HUES48 (cell line): ENCODE data around the gene IMPDH1.

Experiments
- H3K27ac ChIP-seq: one replicate; pipeline ENCODE4 v1.7.0; 2013; ENCODE audit warnings: low read depth, low read length, inconsistent platforms
- H3K27me3 ChIP-seq: 2 replicates; pipeline ENCODE4 v1.6.1; 2013; ENCODE audit warnings: mild to moderate bottlenecking, low read length; ENCODE audit not compliant: control insufficient read depth, insufficient read depth
- H3K36me3 ChIP-seq: 2 replicates; pipeline ENCODE4 v1.6.1; 2013; ENCODE audit warnings: low read length; ENCODE audit not compliant: control insufficient read depth, insufficient read depth
- H3K4me1 ChIP-seq: 2 replicates; pipeline ENCODE4 v1.6.1; 2013; ENCODE audit warnings: mild to moderate bottlenecking, low read length; ENCODE audit not compliant: control insufficient read depth, insufficient read depth
- H3K4me3 ChIP-seq: 2 replicates; pipeline ENCODE4 v1.5.1; 2013; ENCODE audit warnings: mild to moderate bottlenecking, low read depth, low read length
- H3K9ac ChIP-seq: 2 replicates; pipeline ENCODE4 v1.6.1; 2013; ENCODE audit warnings: mild to moderate bottlenecking, low read depth, low read length, moderate library complexity
- H3K9me3 ChIP-seq: 2 replicates; pipeline ENCODE4 v1.6.1; 2013; ENCODE audit warnings: low read length; ENCODE audit not compliant: control insufficient read depth, insufficient read depth

IMPDH1 gene

GRCh38 chr7:128393526-128394330, 16.1 kb downstream of the IMPDH1 start:
- Histone ChIP-seq H3K9ac (no peak overlapping the region), H3K4me1 (peaks cover 5% of the 10 kb centered on the region), H3K27ac (no peak overlapping the region), H3K9me3 (no peaks in the 10 kb centered on the region), H3K4me3 (no peak overlapping the region), H3K27me3 (no peaks in the 10 kb centered on the region), H3K36me3 (0 out of 2 replicates have a peak, but pooled peaks cover 10% of the 10 kb centered on the region)

- no peak overlapping the region for H3K4me3 ChIP-seq
- H3K9me3 ChIP-seq: no peaks in the 10 kb centered on the region
- no peak overlapping the region for H3K27ac ChIP-seq
- peaks cover 8% of the 10 kb centered on the region for H3K27me3 ChIP-seq
- 0 out of 2 replicates have a peak, but pooled peaks cover 10% of the 10 kb centered on the region for H3K36me3 ChIP-seq
- H3K9ac ChIP-seq: no peak overlapping the region
- peaks cover 5% of the 10 kb centered on the region for H3K4me1 ChIP-seq
These were observed 17.1 kb downstream of the IMPDH1 start for GRCh38 chr7:128392446-128393327.

GRCh38 chr7:128391805-128392204, 18.0 kb downstream of the IMPDH1 start:
- H3K9ac ChIP-seq: no peak overlapping the region
- H3K36me3 ChIP-seq: 0 out of 2 replicates have a peak, but pooled peaks cover 5% of the 10 kb centered on the region
- peaks cover 11% of the 10 kb centered on the region for H3K4me1 ChIP-seq
- H3K4me3 ChIP-seq: no peak overlapping the region
- H3K27ac ChIP-seq: no peak overlapping the region
- peaks cover 12% of the 10 kb centered on the region for H3K27me3 ChIP-seq
- H3K9me3 ChIP-seq: no peaks in the 10 kb centered on the region

GRCh38 chr7:128390871-128391565, 18.8 kb downstream of the IMPDH1 start:
- Histone ChIP-seq H3K36me3 (0 out of 2 replicates have a peak, but pooled peaks cover under 1% of the 10 kb centered on the region), H3K4me3 (no peak overlapping the region), H3K27me3 (peaks cover 12% of the 10 kb centered on the region), H3K27ac (no peak overlapping the region), H3K4me1 (peaks cover 11% of the 10 kb centered on the region), H3K9ac (no peak overlapping the region), H3K9me3 (no peaks in the 10 kb centered on the region)

GRCh38 chr7:128389618-128390329, 20.0 kb downstream of the IMPDH1 start:
- Histone ChIP-seq H3K36me3 (no peaks in the 10 kb centered on the region), H3K4me1 (peaks cover 11% of the 10 kb centered on the region), H3K9ac (no peak overlapping the region), H3K9me3 (no peaks in the 10 kb centered on the region), H3K4me3 (no peak overlapping the region), H3K27ac (no peak overlapping the region), H3K27me3 (peaks cover 12% of the 10 kb centered on the region)

GRCh38 chr7:128389085-128389617, 20.6 kb downstream of the IMPDH1 start:
- peaks cover 12% of the 10 kb centered on the region for H3K27me3 ChIP-seq
- H3K27ac ChIP-seq: no peak overlapping the region
- no peaks in the 10 kb centered on the region for H3K9me3 ChIP-seq
- H3K9ac ChIP-seq: no peak overlapping the region
- H3K4me1 ChIP-seq: peaks cover 11% of the 10 kb centered on the region
- no peak overlapping the region for H3K4me3 ChIP-seq
- no peaks in the 10 kb centered on the region for H3K36me3 ChIP-seq

- peaks cover 11% of the 10 kb centered on the region for H3K4me1 ChIP-seq
- H3K9ac ChIP-seq: no peak overlapping the region
- no peaks in the 10 kb centered on the region for H3K36me3 ChIP-seq
- H3K9me3 ChIP-seq: no peaks in the 10 kb centered on the region
- no peak overlapping the region for H3K4me3 ChIP-seq
- no peak overlapping the region for H3K27ac ChIP-seq
- peaks cover 12% of the 10 kb centered on the region for H3K27me3 ChIP-seq
These were observed 21.7 kb downstream of the IMPDH1 start for GRCh38 chr7:128388145-128388485.

GRCh38 chr7:128387216-128388144, 22.3 kb downstream of the IMPDH1 start:
- Histone ChIP-seq H3K9ac (no peak overlapping the region), H3K4me3 (no peak overlapping the region), H3K4me1 (peaks cover 14% of the 10 kb centered on the region), H3K36me3 (no peaks in the 10 kb centered on the region), H3K27me3 (peaks cover 12% of the 10 kb centered on the region), H3K9me3 (no peaks in the 10 kb centered on the region), H3K27ac (no peak overlapping the region)

- Histone ChIP-seq H3K36me3 (no peaks in the 10 kb centered on the region), H3K4me3 (no peak overlapping the region), H3K9ac (no peak overlapping the region), H3K27ac (no peak overlapping the region), H3K27me3 (peaks cover 12% of the 10 kb centered on the region), H3K9me3 (no peaks in the 10 kb centered on the region), H3K4me1 (peaks cover 24% of the 10 kb centered on the region)
These were observed 23.5 kb downstream of the IMPDH1 start for GRCh38 chr7:128385988-128386925.
